H1 (cell line): Measurements from ENCODE around the gene SYT13. TPM values are rescaled to one million over a fixed set of nuclear protein-coding genes. Genes with fewer than 3 reads are reported as not detected.

Experiments
- CTCF ChIA-PET: fragments of 300-600 bp; sonication (Branson Sonifier 250); formaldehyde crosslinking; loops from one replicate; lab custom pipeline; 2021; ENCODE audit not compliant: partially characterized antibody; lab: Charles Lee
- POLR2A ChIA-PET: fragments of 300-600 bp; sonication (Branson Sonifier 250); formaldehyde crosslinking; loops from one replicate; lab custom pipeline; 2021; ENCODE audit warnings: inconsistent platforms; ENCODE audit not compliant: partially characterized antibody; lab: Charles Lee
- DNase-seq, 2 experiments: peaks; one replicate each; pipeline versions ENCODE4 v3.0.0 to v3.0.0-alpha.2; 2010 to 2022; ENCODE audit warnings: low spot score in 2 of 2, low read depth in 1 of 2, mixed read lengths in 1 of 2
- FAIRE-seq: peaks from 2 replicates; lab custom pipeline; 2011; peaks lifted over from hg19 to GRCh38; lab: Jason Lieb, UNC
- H2AFZ ChIP-seq: 2 replicates; pipeline ENCODE4 v1.8.1; 2012; ENCODE audit warnings: low read length, inconsistent platforms
- H2AK5ac ChIP-seq: 2 replicates; pipeline ENCODE4 v1.6.1; 2013; ENCODE audit warnings: low read depth, low read length
- H2BK120ac ChIP-seq: replicated peaks from 2 replicates; pipeline ENCODE3; 2013; ENCODE audit warnings: low read depth, low read length, inconsistent platforms
- H2BK12ac ChIP-seq: 2 replicates; pipeline ENCODE4 v1.6.1; 2013; ENCODE audit warnings: low read depth, low read length
- H2BK15ac ChIP-seq: 2 replicates; pipeline ENCODE4 v1.6.1; 2013; ENCODE audit warnings: low read length
- H2BK20ac ChIP-seq: 2 replicates; pipeline ENCODE4 v1.6.1; 2013; ENCODE audit warnings: low read length
- H2BK5ac ChIP-seq: 2 replicates; pipeline ENCODE4 v1.6.1; 2013; ENCODE audit warnings: low read depth, low read length
- H3K14ac ChIP-seq: 2 replicates; pipeline ENCODE4 v1.6.1; 2013; ENCODE audit warnings: inconsistent platforms; ENCODE audit not compliant: insufficient read length
- H3K18ac ChIP-seq: 2 replicates; pipeline ENCODE4 v1.6.1; 2013; ENCODE audit warnings: low read length; ENCODE audit errors: extremely low read depth
- H3K23ac ChIP-seq: 2 replicates; pipeline ENCODE4 v1.6.1; 2013; ENCODE audit warnings: inconsistent platforms; ENCODE audit not compliant: insufficient read length
- H3K23me2 ChIP-seq: 2 replicates; pipeline ENCODE4 v1.6.1; 2013; ENCODE audit warnings: low read depth, low read length
- H3K27ac ChIP-seq: 2 replicates; pipeline ENCODE4 v1.6.1; 2011; ENCODE audit warnings: low read depth, low read length, inconsistent platforms
- H3K27me3 ChIP-seq, 4 experiments: replicated peaks in 1 of 4; 1 replicate in 1 of 4; 2 replicates in 3 of 4; pipeline versions ENCODE4 v1.6.1 to v1.8.1; 2011 to 2013; ENCODE audit warnings: low read length in 3 of 4, mild to moderate bottlenecking in 3 of 4, inconsistent platforms in 2 of 4, mixed read lengths in 2 of 4, moderate library complexity in 1 of 4; ENCODE audit not compliant: control insufficient read depth in 3 of 4, insufficient read depth in 3 of 4; ENCODE audit errors: extremely low read depth in 1 of 4
- H3K36me3 ChIP-seq, 4 experiments: 2 replicates each; pipeline versions ENCODE4 v1.6.1 to v1.8.1; 2011 to 2013; ENCODE audit warnings: mild to moderate bottlenecking in 4 of 4, low read length in 3 of 4, moderate library complexity in 2 of 4, control low read depth in 1 of 4, inconsistent platforms in 1 of 4; ENCODE audit not compliant: insufficient read depth in 4 of 4, control insufficient read depth in 2 of 4
- H3K4ac ChIP-seq: replicated peaks from 2 replicates; pipeline ENCODE3; 2013; ENCODE audit warnings: low read length, low read depth, mixed read lengths, inconsistent platforms; ENCODE audit not compliant: insufficient read length
- H3K4me1 ChIP-seq, 4 experiments: replicated peaks in 1 of 4; 1 replicate in 1 of 4; 2 replicates in 3 of 4; pipeline versions ENCODE4 v1.6.1 to v1.8.1; 2011 to 2013; ENCODE audit warnings: low read length in 3 of 4, inconsistent platforms in 2 of 4, mixed read lengths in 1 of 4; ENCODE audit not compliant: insufficient read depth in 4 of 4, control insufficient read depth in 3 of 4
- H3K4me2 ChIP-seq, 2 experiments: 2 replicates each; pipeline versions ENCODE4 v1.6.1 to v1.8.1; 2011 to 2013; ENCODE audit warnings: low read depth in 2 of 2, low read length in 2 of 2, control low read depth in 1 of 2, inconsistent platforms in 1 of 2, mild to moderate bottlenecking in 1 of 2; ENCODE audit not compliant: insufficient read depth in 1 of 2
- H3K4me3 ChIP-seq, 4 experiments: fragments of 200-600, 300-600 bp in 1 of 4; sonication (generic), shearing (Covaris generic), sonication (Bioruptor Twin) in 1 of 4; 2 replicates each; pipeline versions ENCODE4 v1.5.1 to v1.8.1; 2011 to 2016; ENCODE audit warnings: low read length in 4 of 4, low read depth in 3 of 4, control low read depth in 2 of 4, inconsistent platforms in 2 of 4, mild to moderate bottlenecking in 2 of 4, mixed read lengths in 1 of 4, moderate library complexity in 1 of 4; ENCODE audit not compliant: insufficient read depth in 2 of 4; ENCODE audit errors: extremely low read depth in 1 of 4
- H3K56ac ChIP-seq: replicated peaks from 2 replicates; pipeline ENCODE3; 2013; ENCODE audit warnings: low read depth, mild to moderate bottlenecking, mixed read lengths, low read length, inconsistent platforms; ENCODE audit not compliant: insufficient read length
- H3K79me1 ChIP-seq: 2 replicates; pipeline ENCODE4 v1.6.1; 2013; ENCODE audit warnings: low read depth, low read length, control low read depth
- H3K79me2 ChIP-seq, 2 experiments: 2 replicates each; pipeline versions ENCODE4 v1.6.1 to v1.8.1; 2012 to 2013; ENCODE audit warnings: low read length in 2 of 2, mild to moderate bottlenecking in 2 of 2, inconsistent platforms in 1 of 2; ENCODE audit not compliant: insufficient read depth in 2 of 2, control insufficient read depth in 1 of 2
- H3K9ac ChIP-seq, 4 experiments: replicated peaks in 1 of 4; 1 replicate in 1 of 4; 2 replicates in 3 of 4; pipeline versions ENCODE4 v1.6.1 to v1.8.1; 2011 to 2013; ENCODE audit warnings: low read depth in 3 of 4, low read length in 3 of 4, control low read depth in 2 of 4, mild to moderate bottlenecking in 2 of 4, moderate library complexity in 2 of 4, inconsistent platforms in 1 of 4; ENCODE audit errors: extremely low read depth in 1 of 4
- H3K9me3 ChIP-seq, 2 experiments: 2 replicates each; pipeline versions ENCODE4 v1.6.1 to v1.8.1; 2012 to 2013; ENCODE audit warnings: mild to moderate bottlenecking in 2 of 2, moderate library complexity in 2 of 2, control low read depth in 1 of 2, inconsistent platforms in 1 of 2, low read depth in 1 of 2, low read length in 1 of 2, mixed read lengths in 1 of 2; ENCODE audit not compliant: insufficient read depth in 2 of 2
- H4K20me1 ChIP-seq, 2 experiments: replicated peaks in 1 of 2; 2 replicates each; pipeline versions ENCODE3 to v1.8.1; 2011 to 2013; ENCODE audit warnings: inconsistent platforms in 2 of 2, low read length in 2 of 2, mild to moderate bottlenecking in 1 of 2; ENCODE audit not compliant: insufficient read depth in 2 of 2, control insufficient read depth in 1 of 2
- H4K5ac ChIP-seq: 2 replicates; pipeline ENCODE4 v1.6.1; 2013; ENCODE audit warnings: low read length, low read depth, mixed read lengths, inconsistent platforms; ENCODE audit not compliant: insufficient read length
- H4K8ac ChIP-seq: 2 replicates; pipeline ENCODE4 v1.8.0; 2013; ENCODE audit warnings: mild to moderate bottlenecking, moderate library complexity, low read length, inconsistent platforms; ENCODE audit not compliant: insufficient read depth; ENCODE audit errors: extremely low read depth
- H4K91ac ChIP-seq: replicated peaks from 2 replicates; pipeline ENCODE3; 2013; ENCODE audit warnings: low read length, mixed read lengths, inconsistent platforms; ENCODE audit not compliant: insufficient read length
- BRCA1 ChIP-seq: IDR thresholded peaks from 2 replicates; pipeline ENCODE4 v1.6.1; 2012; ENCODE audit warnings: low read depth, low read length, improper control_type of control experiment
- NANOG ChIP-seq: IDR thresholded peaks from 2 replicates; pipeline ENCODE4 v1.6.1; 2011; ENCODE audit warnings: low read length, low read depth, mild to moderate bottlenecking, inconsistent platforms; ENCODE audit not compliant: insufficient read depth, poor library complexity, severe bottlenecking
- WGBS, 2 experiments: shearing (Covaris generic) in 1 of 2; methylation state at CpG; one replicate each; pipeline versions ENCODE4 v1.1.6 to v1.1.7; 2013 to 2015; ENCODE audit warnings: low lambda C conversion rate in 2 of 2, mixed read lengths in 2 of 2, inconsistent platforms in 1 of 2, low coverage in 1 of 2, missing lambda C conversion rate in 1 of 2; ENCODE audit not compliant: insufficient replicate concordance in 2 of 2, insufficient coverage in 1 of 2, insufficient read length in 1 of 2; ENCODE audit errors: extremely low coverage in 1 of 2, missing lambda C conversion rate in 1 of 2; 5-methylcytosine and 5-hydroxymethylcytosine counted together
- polyA plus RNA-seq, 7 experiments: library from polyadenylated mRNA; depleted of rRNA in 3 of 7; stranded (reverse) in 5 of 7; unstranded in 2 of 7; fragments of >200 nt in 5 of 7; fragments of 200-250 nt in 2 of 7; gene quantifications; 1 replicate in 5 of 7; 2 replicates in 1 of 7; 4 replicates in 1 of 7; pipeline versions ENCODE4 v1.2.1 to v1.2.3, GENCODE V29; 2011 to 2013; ENCODE audit warnings: missing spikeins in 2 of 7, mixed read lengths in 2 of 7
- total RNA-seq: library from RNA; stranded (reverse); fragmentation: NEBNext Ultra II Directional; extraction: Animal tissue kit (Norgen Biotek cat#: 25700); gene quantifications from 2 replicates; pipeline ENCODE4 v1.2.1, GENCODE V29; 2021

The SYT13 gene
- total and polyA plus RNA-seq, 2 of the 8 experiments (the other 6 are each of a cell fraction or from before 2014, with no cell fraction given) = 4.8 to 13.2 TPM

DNA sequence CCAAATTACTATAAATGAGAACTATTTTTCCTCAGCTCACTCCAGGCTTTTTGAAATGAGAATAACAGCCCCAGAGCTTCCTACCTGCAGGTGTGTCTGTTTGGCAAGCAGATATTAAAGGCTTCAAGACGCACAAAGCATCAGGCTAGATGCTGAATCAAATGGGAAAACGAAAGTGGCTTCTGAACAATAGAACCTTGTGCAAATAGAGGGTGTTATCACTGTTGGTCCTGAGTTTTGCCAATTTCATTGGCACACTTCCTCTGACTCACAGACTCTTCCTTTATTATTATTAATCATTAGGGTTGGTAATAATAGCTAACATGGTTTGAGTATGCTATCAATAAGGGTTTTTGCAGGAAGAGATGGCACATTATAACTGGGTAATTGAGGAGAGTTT is 13.4 kb downstream of the SYT13 start:
- no peak overlapping the region for H2BK20ac ChIP-seq
- H2AK5ac ChIP-seq = no peak overlapping the region
- no peak for FAIRE-seq
- H3K79me2 ChIP-seq = no peaks in the 10 kb centered on the region
- no peak overlapping the region for H2BK15ac ChIP-seq
- no peak overlapping the region for H4K5ac ChIP-seq
- H2BK12ac ChIP-seq = no peak overlapping the region
- H3K4me1 ChIP-seq = no peaks in the 10 kb centered on the region
- no peak overlapping the region for H3K4me3 ChIP-seq
- H4K91ac ChIP-seq = no peak overlapping the region
- H3K14ac ChIP-seq = no peak overlapping the region
- H2BK120ac ChIP-seq = no peak overlapping the region
- H2BK5ac ChIP-seq = no peak overlapping the region
- no peak overlapping the region for H3K27ac ChIP-seq
- CTCF ChIA-PET = interaction anchor here (1.1 to 13.0 kb wide), 4 partner anchors 12 to 22 kb away, joined by 3 to 211 read pairs (median 4); partner anchors contain the start of gene SYT13
- no peak for DNase-seq
- no peak overlapping the region for H3K4ac ChIP-seq
- no peak overlapping the region for H3K4me2 ChIP-seq
- no peaks in the 10 kb centered on the region for H3K79me1 ChIP-seq
- no peaks in the 10 kb centered on the region for H3K9me3 ChIP-seq
- TF ChIP-seq NANOG (no peak), BRCA1 (no peak)
- TF ChIP-seq, all 59 proteins: peak for 0
- POLR2A ChIA-PET = no interaction called here
- Histone ChIP-seq H2AFZ (no peak overlapping the region), H4K20me1 (no peaks in the 10 kb centered on the region), H3K18ac (no peak overlapping the region), H3K9ac (no peak overlapping the region), H3K56ac (no peak overlapping the region), H3K27me3 (peaks cover 0 to 1% (median under 1%) of the 10 kb centered on the region in 4 experiments; a peak in 3 of 7 replicates), H4K8ac (no peak overlapping the region), H3K23me2 (no peaks in the 10 kb centered on the region; the same call in 1 of the 2 replicates), H3K36me3 (no peaks in the 10 kb centered on the region), H3K23ac (no peak overlapping the region)
- 90% methylated on average over 2 of the region's 2 CpGs; no CpG with 5 or more reads in 1 of the 2 experiments for WGBS, 2 experiments
